ENCODE data around the gene TRABD2A. TPM values are rescaled to one million over a fixed set of nuclear protein-coding genes. Genes with fewer than 3 reads are reported as not detected.
"Not testable (repeated sequence)": the region's sequence is repeated elsewhere in the genome, so short reads cannot be mapped to it uniquely, and the experiment has no call there.

Gene TRABD2A
- total RNA-seq, 1 experiment from 2014 or later: 12.0 TPM

GRCh38 chr2:84781942-84782716, 98.8 kb downstream of the TRABD2A start:
- DNase-seq (ENCODE audit: low spot score): peak; percentile 31

DNA sequence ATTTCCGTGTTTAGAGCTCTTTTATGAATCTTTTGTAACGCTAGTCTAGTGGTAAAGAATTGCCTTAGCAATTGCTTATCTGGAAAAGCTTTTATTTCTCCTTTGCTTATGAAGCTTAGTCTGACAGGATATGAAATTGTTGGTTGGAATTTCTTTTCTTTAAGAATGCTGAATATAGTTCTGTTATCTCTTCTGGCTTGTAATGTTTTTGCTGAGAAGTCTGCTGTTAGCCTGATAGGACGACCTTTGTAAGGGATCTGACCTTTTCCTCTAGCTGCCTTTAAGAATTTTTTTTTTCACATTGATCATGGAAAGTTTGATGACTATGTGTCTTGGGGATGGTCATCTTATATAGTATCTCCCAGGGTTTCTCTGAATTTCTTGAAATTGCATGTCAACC, 101.1 kb downstream of the TRABD2A start:
- DNase-seq (ENCODE audit: low spot score): no peak

DNA sequence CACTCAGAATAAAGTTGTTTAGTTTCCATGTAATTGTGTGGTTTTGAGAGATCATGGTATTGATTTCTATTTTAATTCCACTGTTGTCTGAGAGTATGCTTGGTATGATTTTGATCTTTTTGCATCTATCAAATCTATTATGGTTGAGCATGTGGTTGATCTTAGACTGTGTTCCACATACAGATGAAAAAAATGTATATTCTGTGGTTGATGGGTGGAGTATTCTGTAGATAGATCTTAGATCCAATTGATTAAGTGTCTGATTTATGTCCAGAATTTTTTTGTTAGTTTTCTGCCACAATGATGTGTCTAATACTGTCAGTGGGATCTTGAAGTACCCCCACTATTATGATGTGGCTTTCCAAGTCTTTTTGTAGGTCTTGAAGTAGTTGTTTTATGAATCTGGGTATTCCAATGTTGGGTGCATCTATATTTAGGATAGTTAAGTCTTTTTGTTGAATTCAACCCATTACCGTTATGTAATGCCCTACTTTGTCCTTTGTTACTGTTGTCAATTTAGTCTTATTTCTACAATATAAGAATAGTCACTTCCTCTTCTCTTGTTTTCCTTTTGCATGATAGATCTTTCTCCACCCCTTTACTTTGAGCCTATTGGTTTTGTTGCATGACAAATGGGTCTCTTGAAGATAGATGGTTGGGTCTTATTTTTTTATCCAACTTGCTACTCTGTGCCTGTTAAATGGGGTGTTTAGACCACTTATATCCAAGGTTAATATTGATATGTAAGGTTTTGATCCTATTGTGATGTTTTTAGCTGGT, 101.8 kb downstream of the TRABD2A start:
- DNase-seq (ENCODE audit: low spot score): no peak

- DNase-seq (ENCODE audit: low spot score): no peak
These were observed 104.9 kb downstream of the TRABD2A start for GRCh38 chr2:84776011-84776410.

- not testable (repeated sequence) for DNase-seq (ENCODE audit: low spot score)
These were observed 107.3 kb downstream of the TRABD2A start for GRCh38 chr2:84773562-84773961.

Other genes with a start within 250 kb of the TRABD2A start
- 4,471 and 5,260 TPM in 2 replicates for gene TMSB10, start 24.6 kb upstream of the TRABD2A start, total RNA-seq (2014; rRNA removed; shearing (Covaris generic))
- gene KCMF1, start 90.1 kb upstream of the TRABD2A start, total RNA-seq (2014; rRNA removed; shearing (Covaris generic)): 61.6 and 90.1 TPM in 2 replicates

Measured in H4 (cell line).